ENCODE results near the gene TRAK1. TPM values are rescaled to one million over a fixed set of nuclear protein-coding genes. Genes with fewer than 3 reads are reported as not detected.

The TRAK1 gene
- total and polyA plus RNA-seq, 10 of the 15 experiments (the other 5 are each of a cell fraction or from before 2014, with no cell fraction given) = 6.6 to 46.2 (median 23.7) TPM

DNA sequence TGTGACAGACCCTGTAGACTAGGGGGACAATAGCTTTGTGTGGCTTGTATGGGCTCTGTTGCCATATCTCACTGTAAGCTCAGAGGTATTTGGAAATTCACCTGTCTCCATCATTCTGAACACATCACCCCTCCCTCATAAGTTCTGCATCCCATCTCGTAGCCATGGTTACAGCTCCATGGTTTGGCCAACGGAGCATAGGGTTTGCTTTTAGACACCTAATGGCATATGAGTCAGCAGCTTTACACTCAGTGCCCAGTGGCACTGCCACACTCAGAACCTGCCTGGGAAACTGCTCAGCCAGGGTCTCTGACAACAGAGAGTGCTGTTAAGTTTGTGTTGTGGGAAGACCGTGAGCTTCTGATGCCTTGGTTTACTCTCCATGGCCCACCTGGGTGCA is 107.6 kb downstream of the TRAK1 start (continued):
- TF ChIP-seq RFX5 (IDR thresholded peaks at IDR 0.05; ENCODE audit: low read depth, low read length) (no peak), SMARCA5 (IDR thresholded peaks at IDR 0.05) (no peak), SIX5 (IDR thresholded peaks at IDR 0.05; ENCODE audit: low read depth, low read length, severe bottlenecking) (no peak)

DNA sequence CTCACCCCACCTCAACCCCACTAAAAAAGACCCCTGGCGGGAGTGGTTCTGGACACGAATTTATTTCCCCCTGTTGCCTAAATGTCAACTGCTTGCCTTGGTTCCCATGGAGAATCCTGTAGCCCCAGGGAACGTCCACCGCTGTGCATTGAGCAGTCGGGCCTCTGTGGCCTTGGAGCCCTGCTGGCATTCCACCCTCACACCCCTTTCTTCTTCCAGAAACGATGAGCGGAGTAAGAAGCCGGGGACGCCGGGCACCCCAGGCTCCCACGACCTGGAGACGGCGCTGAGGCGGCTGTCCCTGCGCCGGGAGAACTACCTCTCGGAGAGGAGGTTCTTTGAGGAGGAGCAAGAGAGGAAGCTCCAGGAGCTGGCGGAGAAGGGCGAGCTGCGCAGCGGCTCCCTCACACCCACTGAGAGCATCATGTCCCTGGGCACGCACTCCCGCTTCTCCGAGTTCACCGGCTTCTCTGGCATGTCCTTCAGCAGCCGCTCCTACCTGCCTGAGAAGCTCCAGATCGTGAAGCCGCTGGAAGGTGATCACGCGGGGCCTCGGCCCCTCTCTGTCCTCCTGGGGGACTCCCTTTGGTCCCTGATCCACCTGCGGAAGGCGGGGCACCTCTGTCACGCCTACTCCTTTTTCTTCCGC is 111.2 kb downstream of the TRAK1 start:
- POLR2A ChIA-PET = no interaction called here
- peaks cover 2% of the 10 kb centered on the region; the same call in 1 of the 2 replicates for H3K79me2 ChIP-seq (ENCODE audit: control insufficient read depth, insufficient read depth, low read length)
- no peaks in the 10 kb centered on the region for H4K20me1 ChIP-seq (ENCODE audit: control insufficient read depth, insufficient read depth)
- H2AFZ ChIP-seq (ENCODE audit: control insufficient read depth, low read depth, low read length) = no peak overlapping the region
- RAD21 ChIA-PET (ENCODE audit: unreplicated experiment) = no interaction called here
- no TSS peak for BruUV-seq (replicated peaks)
- intact Hi-C loops (cut with micrococcal nuclease; ENCODE audit: unreplicated experiment) = no loop called here
- no peak overlapping the region for H3K4me2 ChIP-seq (ENCODE audit: control insufficient read depth, insufficient read depth)
- FAIRE-seq (no peak), DNase-seq (ENCODE audit: low read depth, low spot score) (no peak), ATAC-seq (no peak)
- H3K4me1 ChIP-seq (ENCODE audit: control insufficient read depth, insufficient read depth, low read length) = peaks cover 33% of the 10 kb centered on the region
- no peaks in the 10 kb centered on the region for H3K27me3 ChIP-seq (replicated peaks in 1 of 2; ENCODE audit: control insufficient read depth in 2 of 2, insufficient read depth in 2 of 2, low read length in 1 of 2)
- no peaks in the 10 kb centered on the region for H3K9me3 ChIP-seq (replicated peaks; ENCODE audit: control insufficient read depth, insufficient read depth, low read length)
- no peak overlapping the region for H3K4me3 ChIP-seq
- CTCF ChIA-PET = interaction anchor here (4.3 to 4.4 kb wide), 2 partner anchors 11 to 12 kb away, joined by 24 to 29 read pairs; no protein-coding TSS in a partner anchor
- SMC1A ChIA-PET (ENCODE audit: uncharacterized antibody, unreplicated experiment) = no interaction called here
- no peak overlapping the region for H3K27ac ChIP-seq (ENCODE audit: control insufficient read depth, insufficient read depth)
- in situ Hi-C loops (cut with MboI) = no loop called here
- 95% methylated on average over 35 of the region's 35 CpGs for WGBS (ENCODE audit: insufficient coverage, insufficient replicate concordance, low lambda C conversion rate, missing lambda C conversion rate)
- H3K9ac ChIP-seq (ENCODE audit: control insufficient read depth, insufficient read depth, low read length) = no peak overlapping the region
- peaks cover 17 to 45% of the 10 kb centered on the region in 2 experiments for H3K36me3 ChIP-seq (ENCODE audit: control insufficient read depth in 2 of 2, insufficient read depth in 2 of 2, low read length in 1 of 2)
- TF ChIP-seq ATF7 (IDR thresholded peaks at IDR 0.05; ENCODE audit: low read depth) (no peak), BRCA1 (IDR thresholded peaks at IDR 0.05; ENCODE audit: low read depth, low read length) (no peak), FOS (IDR thresholded peaks at IDR 0.05; ENCODE audit: borderline replicate concordance, extremely low read depth, insufficient read length) (no peak), JUNB (IDR thresholded peaks at IDR 0.05) (no peak), SMARCA5 (IDR thresholded peaks at IDR 0.05) (no peak), CEBPB (IDR thresholded peaks at IDR 0.05; ENCODE audit: borderline replicate concordance in 1 of 2, low read depth in 2 of 2, low read length in 2 of 2) (no peak)
- TF ChIP-seq, protein P1, sequence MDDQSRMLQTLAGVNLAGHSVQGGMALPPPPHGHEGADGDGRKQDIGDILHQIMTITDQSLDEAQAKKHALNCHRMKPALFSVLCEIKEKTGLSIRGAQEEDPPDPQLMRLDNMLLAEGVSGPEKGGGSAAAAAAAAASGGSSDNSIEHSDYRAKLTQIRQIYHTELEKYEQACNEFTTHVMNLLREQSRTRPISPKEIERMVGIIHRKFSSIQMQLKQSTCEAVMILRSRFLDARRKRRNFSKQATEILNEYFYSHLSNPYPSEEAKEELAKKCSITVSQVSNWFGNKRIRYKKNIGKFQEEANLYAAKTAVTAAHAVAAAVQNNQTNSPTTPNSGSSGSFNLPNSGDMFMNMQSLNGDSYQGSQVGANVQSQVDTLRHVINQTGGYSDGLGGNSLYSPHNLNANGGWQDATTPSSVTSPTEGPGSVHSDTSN (IDR thresholded peaks at IDR 0.05; ENCODE audit: insufficient replicate concordance, low read depth, low read length) = no peak
- TF ChIP-seq, protein P2, sequence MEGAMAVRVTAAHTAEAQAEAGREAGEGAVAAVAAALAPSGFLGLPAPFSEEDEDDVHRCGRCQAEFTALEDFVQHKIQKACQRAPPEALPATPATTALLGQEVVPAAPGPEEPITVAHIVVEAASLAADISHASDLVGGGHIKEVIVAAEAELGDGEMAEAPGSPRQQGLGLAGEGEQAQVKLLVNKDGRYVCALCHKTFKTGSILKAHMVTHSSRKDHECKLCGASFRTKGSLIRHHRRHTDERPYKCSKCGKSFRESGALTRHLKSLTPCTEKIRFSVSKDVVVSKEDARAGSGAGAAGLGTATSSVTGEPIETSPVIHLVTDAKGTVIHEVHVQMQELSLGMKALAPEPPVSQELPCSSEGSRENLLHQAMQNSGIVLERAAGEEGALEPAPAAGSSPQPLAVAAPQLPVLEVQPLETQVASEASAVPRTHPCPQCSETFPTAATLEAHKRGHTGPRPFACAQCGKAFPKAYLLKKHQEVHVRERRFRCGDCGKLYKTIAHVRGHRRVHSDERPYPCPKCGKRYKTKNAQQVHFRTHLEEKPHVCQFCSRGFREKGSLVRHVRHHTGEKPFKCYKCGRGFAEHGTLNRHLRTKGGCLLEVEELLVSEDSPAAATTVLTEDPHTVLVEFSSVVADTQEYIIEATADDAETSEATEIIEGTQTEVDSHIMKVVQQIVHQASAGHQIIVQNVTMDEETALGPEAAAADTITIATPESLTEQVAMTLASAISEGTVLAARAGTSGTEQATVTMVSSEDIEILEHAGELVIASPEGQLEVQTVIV (IDR thresholded peaks at IDR 0.05; ENCODE audit: borderline replicate concordance, partially characterized antibody) = no peak
- TF ChIP-seq, protein P3, sequence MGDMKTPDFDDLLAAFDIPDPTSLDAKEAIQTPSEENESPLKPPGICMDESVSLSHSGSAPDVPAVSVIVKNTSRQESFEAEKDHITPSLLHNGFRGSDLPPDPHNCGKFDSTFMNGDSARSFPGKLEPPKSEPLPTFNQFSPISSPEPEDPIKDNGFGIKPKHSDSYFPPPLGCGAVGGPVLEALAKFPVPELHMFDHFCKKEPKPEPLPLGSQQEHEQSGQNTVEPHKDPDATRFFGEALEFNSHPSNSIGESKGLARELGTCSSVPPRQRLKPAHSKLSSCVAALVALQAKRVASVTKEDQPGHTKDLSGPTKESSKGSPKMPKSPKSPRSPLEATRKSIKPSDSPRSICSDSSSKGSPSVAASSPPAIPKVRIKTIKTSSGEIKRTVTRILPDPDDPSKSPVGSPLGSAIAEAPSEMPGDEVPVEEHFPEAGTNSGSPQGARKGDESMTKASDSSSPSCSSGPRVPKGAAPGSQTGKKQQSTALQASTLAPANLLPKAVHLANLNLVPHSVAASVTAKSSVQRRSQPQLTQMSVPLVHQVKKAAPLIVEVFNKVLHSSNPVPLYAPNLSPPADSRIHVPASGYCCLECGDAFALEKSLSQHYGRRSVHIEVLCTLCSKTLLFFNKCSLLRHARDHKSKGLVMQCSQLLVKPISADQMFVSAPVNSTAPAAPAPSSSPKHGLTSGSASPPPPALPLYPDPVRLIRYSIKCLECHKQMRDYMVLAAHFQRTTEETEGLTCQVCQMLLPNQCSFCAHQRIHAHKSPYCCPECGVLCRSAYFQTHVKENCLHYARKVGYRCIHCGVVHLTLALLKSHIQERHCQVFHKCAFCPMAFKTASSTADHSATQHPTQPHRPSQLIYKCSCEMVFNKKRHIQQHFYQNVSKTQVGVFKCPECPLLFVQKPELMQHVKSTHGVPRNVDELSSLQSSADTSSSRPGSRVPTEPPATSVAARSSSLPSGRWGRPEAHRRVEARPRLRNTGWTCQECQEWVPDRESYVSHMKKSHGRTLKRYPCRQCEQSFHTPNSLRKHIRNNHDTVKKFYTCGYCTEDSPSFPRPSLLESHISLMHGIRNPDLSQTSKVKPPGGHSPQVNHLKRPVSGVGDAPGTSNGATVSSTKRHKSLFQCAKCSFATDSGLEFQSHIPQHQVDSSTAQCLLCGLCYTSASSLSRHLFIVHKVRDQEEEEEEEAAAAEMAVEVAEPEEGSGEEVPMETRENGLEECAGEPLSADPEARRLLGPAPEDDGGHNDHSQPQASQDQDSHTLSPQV (IDR thresholded peaks at IDR 0.05) = no peak
- TF ChIP-seq, protein P4, sequence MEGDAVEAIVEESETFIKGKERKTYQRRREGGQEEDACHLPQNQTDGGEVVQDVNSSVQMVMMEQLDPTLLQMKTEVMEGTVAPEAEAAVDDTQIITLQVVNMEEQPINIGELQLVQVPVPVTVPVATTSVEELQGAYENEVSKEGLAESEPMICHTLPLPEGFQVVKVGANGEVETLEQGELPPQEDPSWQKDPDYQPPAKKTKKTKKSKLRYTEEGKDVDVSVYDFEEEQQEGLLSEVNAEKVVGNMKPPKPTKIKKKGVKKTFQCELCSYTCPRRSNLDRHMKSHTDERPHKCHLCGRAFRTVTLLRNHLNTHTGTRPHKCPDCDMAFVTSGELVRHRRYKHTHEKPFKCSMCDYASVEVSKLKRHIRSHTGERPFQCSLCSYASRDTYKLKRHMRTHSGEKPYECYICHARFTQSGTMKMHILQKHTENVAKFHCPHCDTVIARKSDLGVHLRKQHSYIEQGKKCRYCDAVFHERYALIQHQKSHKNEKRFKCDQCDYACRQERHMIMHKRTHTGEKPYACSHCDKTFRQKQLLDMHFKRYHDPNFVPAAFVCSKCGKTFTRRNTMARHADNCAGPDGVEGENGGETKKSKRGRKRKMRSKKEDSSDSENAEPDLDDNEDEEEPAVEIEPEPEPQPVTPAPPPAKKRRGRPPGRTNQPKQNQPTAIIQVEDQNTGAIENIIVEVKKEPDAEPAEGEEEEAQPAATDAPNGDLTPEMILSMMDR (IDR thresholded peaks at IDR 0.05 in 2 of 3, conservative IDR thresholded peaks at IDR 0.05 in 1 of 3; ENCODE audit: control insufficient read depth in 2 of 3, extremely low read depth in 1 of 3, insufficient read depth in 1 of 3, low read depth in 3 of 3, low read length in 3 of 3) = no peak

All from GM12878 (cell line).